ENCODE measurements around the gene ZFC3H1. TPM values are rescaled to one million over a fixed set of nuclear protein-coding genes. Genes with fewer than 3 reads are reported as not detected.
A peak's percentile ranks its signal among the peaks of the same experiment; 100 is the strongest.

Gene ZFC3H1
- polyA plus RNA-seq, 1 donor (not counting 4 experiments of a cell fraction or from before 2014, with no cell fraction given), result 56.3 TPM

DNA sequence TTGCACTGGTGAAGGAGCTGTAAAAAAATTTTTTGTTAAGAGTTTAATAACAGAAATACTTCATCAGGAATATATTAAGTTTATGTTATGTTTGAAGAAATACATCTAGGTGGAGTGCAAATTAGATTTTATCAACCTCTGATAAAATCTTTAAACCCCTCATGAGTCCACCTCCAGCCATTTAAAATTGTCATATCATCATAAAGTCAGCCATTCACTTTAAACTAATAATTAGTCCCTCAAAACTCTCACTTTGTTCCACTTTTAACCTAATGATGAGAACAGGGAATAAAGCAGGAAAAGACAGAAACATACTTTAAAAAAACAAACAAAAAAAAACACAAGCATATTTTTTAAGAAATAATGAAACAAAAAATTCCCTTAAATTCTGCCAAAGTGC, 25.1 kb downstream of the ZFC3H1 start:
- TF ChIP-seq, protein P1, sequence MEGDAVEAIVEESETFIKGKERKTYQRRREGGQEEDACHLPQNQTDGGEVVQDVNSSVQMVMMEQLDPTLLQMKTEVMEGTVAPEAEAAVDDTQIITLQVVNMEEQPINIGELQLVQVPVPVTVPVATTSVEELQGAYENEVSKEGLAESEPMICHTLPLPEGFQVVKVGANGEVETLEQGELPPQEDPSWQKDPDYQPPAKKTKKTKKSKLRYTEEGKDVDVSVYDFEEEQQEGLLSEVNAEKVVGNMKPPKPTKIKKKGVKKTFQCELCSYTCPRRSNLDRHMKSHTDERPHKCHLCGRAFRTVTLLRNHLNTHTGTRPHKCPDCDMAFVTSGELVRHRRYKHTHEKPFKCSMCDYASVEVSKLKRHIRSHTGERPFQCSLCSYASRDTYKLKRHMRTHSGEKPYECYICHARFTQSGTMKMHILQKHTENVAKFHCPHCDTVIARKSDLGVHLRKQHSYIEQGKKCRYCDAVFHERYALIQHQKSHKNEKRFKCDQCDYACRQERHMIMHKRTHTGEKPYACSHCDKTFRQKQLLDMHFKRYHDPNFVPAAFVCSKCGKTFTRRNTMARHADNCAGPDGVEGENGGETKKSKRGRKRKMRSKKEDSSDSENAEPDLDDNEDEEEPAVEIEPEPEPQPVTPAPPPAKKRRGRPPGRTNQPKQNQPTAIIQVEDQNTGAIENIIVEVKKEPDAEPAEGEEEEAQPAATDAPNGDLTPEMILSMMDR (optimal IDR thresholded peaks at IDR 0.05 in 1 of 3, IDR thresholded peaks at IDR 0.05 in 1 of 3, conservative IDR thresholded peaks at IDR 0.05 in 1 of 3; ENCODE audit: extremely low read depth in 1 of 3, insufficient read depth in 2 of 3, low read length in 3 of 3), result no peak
- no peak for TF ChIP-seq EZH2 (IDR thresholded peaks at IDR 0.05; ENCODE audit: low read length)
- Histone ChIP-seq H4K20me1 (ENCODE audit: control insufficient read depth, extremely low read depth, insufficient read depth, low read length) (no peaks in the 10 kb centered on the region), H2AFZ (ENCODE audit: control insufficient read depth, low read length) (no peak overlapping the region), H3K36me3 (ENCODE audit: control insufficient read depth in 2 of 2, extremely low read depth in 1 of 2, insufficient read depth in 2 of 2, low read length in 2 of 2) (peaks cover 18 to 36% of the 10 kb centered on the region in 2 experiments), H3K4me1 (ENCODE audit: control insufficient read depth, extremely low read depth, insufficient read depth, low read length) (no peaks in the 10 kb centered on the region), H3K9ac (ENCODE audit: control insufficient read depth, extremely low read depth, insufficient read depth, low read length) (no peak overlapping the region), H3K4me2 (ENCODE audit: control insufficient read depth, extremely low read depth, insufficient read depth, low read depth, low read length) (no peak overlapping the region), H3K4me3 (ENCODE audit: control insufficient read depth in 2 of 3, extremely low read depth in 1 of 3, insufficient read depth in 2 of 3, low read depth in 1 of 3, low read length in 3 of 3) (no peak overlapping the region), H3K79me2 (ENCODE audit: control insufficient read depth, insufficient read depth, low read length) (peaks cover 8% of the 10 kb centered on the region), H3K27ac (ENCODE audit: control insufficient read depth, insufficient read depth, low read length) (no peak overlapping the region), H3K9me3 (ENCODE audit: control insufficient read depth, low read depth, low read length) (no peaks in the 10 kb centered on the region), H3K9me1 (ENCODE audit: control insufficient read depth, extremely low read depth, insufficient read depth, low read length) (no peaks in the 10 kb centered on the region), H3K27me3 (ENCODE audit: control insufficient read depth, extremely low read depth, insufficient read depth, low read length) (no peaks in the 10 kb centered on the region)
- DNase-seq (ENCODE audit: low read depth, low spot score) (no peak), FAIRE-seq (no peak)
- dilution Hi-C loops (cut with MboI; ENCODE audit: extremely low pct_ligation_motif_present, low sequenced_read_pairs), result no loop called here

DNA sequence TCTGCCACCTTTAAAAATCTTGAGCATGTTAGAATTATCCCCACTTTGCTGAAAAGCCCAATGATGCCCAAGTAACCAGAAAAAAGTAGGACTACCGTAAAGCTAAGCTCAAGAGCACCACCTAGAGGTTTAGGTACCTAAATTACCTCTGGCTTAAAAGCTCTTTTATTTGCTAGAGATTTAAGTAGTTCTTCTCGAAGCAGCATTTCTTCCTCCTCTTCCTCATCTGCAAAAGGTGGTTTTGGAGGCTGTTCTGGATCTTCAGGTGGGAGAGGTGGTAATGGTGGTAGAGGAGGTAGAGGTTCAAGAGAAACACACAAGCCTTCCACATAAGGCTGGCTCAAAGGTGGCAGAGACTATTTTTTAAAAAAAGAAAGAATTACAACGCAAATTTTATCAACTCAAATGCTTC, 26.9 kb downstream of the ZFC3H1 start:
- Histone ChIP-seq H3K9ac (ENCODE audit: control insufficient read depth, extremely low read depth, insufficient read depth, low read length) (no peak overlapping the region), H3K27me3 (ENCODE audit: control insufficient read depth, extremely low read depth, insufficient read depth, low read length) (no peaks in the 10 kb centered on the region), H4K20me1 (ENCODE audit: control insufficient read depth, extremely low read depth, insufficient read depth, low read length) (no peaks in the 10 kb centered on the region), H3K4me2 (ENCODE audit: control insufficient read depth, extremely low read depth, insufficient read depth, low read depth, low read length) (no peak overlapping the region), H3K4me3 (ENCODE audit: control insufficient read depth in 2 of 3, extremely low read depth in 1 of 3, insufficient read depth in 2 of 3, low read depth in 1 of 3, low read length in 3 of 3) (no peak overlapping the region), H3K9me1 (ENCODE audit: control insufficient read depth, extremely low read depth, insufficient read depth, low read length) (no peaks in the 10 kb centered on the region), H3K79me2 (ENCODE audit: control insufficient read depth, insufficient read depth, low read length) (peaks cover 8% of the 10 kb centered on the region), H2AFZ (ENCODE audit: control insufficient read depth, low read length) (no peak overlapping the region), H3K36me3 (ENCODE audit: control insufficient read depth in 2 of 2, extremely low read depth in 1 of 2, insufficient read depth in 2 of 2, low read length in 2 of 2) (peaks cover 18 to 41% of the 10 kb centered on the region in 2 experiments), H3K9me3 (ENCODE audit: control insufficient read depth, low read depth, low read length) (no peaks in the 10 kb centered on the region), H3K4me1 (ENCODE audit: control insufficient read depth, extremely low read depth, insufficient read depth, low read length) (no peaks in the 10 kb centered on the region), H3K27ac (ENCODE audit: control insufficient read depth, insufficient read depth, low read length) (no peak overlapping the region)
- FAIRE-seq (peak; percentile 85), DNase-seq (ENCODE audit: low read depth, low spot score) (peak; percentile 26)
- dilution Hi-C loops (cut with MboI; ENCODE audit: extremely low pct_ligation_motif_present, low sequenced_read_pairs), result no loop called here
- TF ChIP-seq, protein P1 (optimal IDR thresholded peaks at IDR 0.05 in 1 of 3, IDR thresholded peaks at IDR 0.05 in 1 of 3, conservative IDR thresholded peaks at IDR 0.05 in 1 of 3; ENCODE audit: extremely low read depth in 1 of 3, insufficient read depth in 2 of 3, low read length in 3 of 3), result peak in 2 of 3 experiments; percentile 64 to 73
- TF ChIP-seq EZH2 (IDR thresholded peaks at IDR 0.05; ENCODE audit: low read length), result no peak

Data from keratinocyte (primary cell).